ENCODE measurements around the gene GRIK3. TPM values are rescaled to one million over a fixed set of nuclear protein-coding genes. Genes with fewer than 3 reads are reported as not detected.

Gene GRIK3
- total RNA-seq, 3 donors from 2014 or later (not counting 1 experiment from before 2014, with no cell fraction given): not detected

DNA sequence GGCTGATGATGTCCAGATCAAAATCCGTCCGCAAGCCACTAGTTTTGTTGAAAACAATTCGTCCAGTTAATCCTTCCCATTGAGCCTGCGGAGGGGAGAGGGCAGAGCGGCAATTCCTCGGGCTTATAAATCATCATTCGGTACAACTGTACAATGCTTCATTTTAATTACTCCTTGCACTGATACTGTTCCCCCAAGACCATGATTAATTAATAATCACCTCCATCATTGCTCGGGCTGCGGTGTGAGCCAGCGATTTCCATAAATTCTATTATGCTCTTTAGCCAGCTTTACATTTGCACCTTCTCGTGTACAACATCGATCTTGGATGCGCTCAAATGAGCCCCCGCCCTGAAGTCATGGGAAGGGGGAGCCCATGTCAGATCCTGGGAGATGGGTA, 180.7 kb downstream of the GRIK3 start:
- TF ChIP-seq, protein P1, sequence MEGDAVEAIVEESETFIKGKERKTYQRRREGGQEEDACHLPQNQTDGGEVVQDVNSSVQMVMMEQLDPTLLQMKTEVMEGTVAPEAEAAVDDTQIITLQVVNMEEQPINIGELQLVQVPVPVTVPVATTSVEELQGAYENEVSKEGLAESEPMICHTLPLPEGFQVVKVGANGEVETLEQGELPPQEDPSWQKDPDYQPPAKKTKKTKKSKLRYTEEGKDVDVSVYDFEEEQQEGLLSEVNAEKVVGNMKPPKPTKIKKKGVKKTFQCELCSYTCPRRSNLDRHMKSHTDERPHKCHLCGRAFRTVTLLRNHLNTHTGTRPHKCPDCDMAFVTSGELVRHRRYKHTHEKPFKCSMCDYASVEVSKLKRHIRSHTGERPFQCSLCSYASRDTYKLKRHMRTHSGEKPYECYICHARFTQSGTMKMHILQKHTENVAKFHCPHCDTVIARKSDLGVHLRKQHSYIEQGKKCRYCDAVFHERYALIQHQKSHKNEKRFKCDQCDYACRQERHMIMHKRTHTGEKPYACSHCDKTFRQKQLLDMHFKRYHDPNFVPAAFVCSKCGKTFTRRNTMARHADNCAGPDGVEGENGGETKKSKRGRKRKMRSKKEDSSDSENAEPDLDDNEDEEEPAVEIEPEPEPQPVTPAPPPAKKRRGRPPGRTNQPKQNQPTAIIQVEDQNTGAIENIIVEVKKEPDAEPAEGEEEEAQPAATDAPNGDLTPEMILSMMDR (IDR thresholded peaks at IDR 0.05): no peak
- Mint-ChIP-seq H3K9me3 (no peaks in the 10 kb centered on the region), H3K4me1 (no peaks in the 10 kb centered on the region), H3K27me3 (ENCODE audit: low read depth in 2 of 2) (peaks cover 11% of the 10 kb centered on the region in 2 donors), H3K36me3 (no peaks in the 10 kb centered on the region), H3K27ac (no peak overlapping the region), H3K4me3 (no peak overlapping the region)
- no peak overlapping the region for H3K4me3 ChIP-seq (ENCODE audit: low read length)
- no peaks in the 10 kb centered on the region for H3K27me3 ChIP-seq (ENCODE audit: control insufficient read depth, insufficient read depth, low read length)
- no peak overlapping the region for H3K27ac ChIP-seq (ENCODE audit: low read length)
- intact Hi-C loops (cut with micrococcal nuclease): no loop called here
- H3K9me3 ChIP-seq (ENCODE audit: control insufficient read depth, insufficient read depth, low read length): no peaks in the 10 kb centered on the region
- WGBS (ENCODE audit: insufficient coverage): 90% methylated on average over 14 of the region's 14 CpGs
- no peak for DNase-seq
- no peaks in the 10 kb centered on the region for H3K4me1 ChIP-seq (ENCODE audit: control insufficient read depth, insufficient read depth, low read length)
- no peaks in the 10 kb centered on the region for H3K36me3 ChIP-seq (ENCODE audit: control insufficient read depth, insufficient read depth, low read length)
- ATAC-seq: no peak

DNA sequence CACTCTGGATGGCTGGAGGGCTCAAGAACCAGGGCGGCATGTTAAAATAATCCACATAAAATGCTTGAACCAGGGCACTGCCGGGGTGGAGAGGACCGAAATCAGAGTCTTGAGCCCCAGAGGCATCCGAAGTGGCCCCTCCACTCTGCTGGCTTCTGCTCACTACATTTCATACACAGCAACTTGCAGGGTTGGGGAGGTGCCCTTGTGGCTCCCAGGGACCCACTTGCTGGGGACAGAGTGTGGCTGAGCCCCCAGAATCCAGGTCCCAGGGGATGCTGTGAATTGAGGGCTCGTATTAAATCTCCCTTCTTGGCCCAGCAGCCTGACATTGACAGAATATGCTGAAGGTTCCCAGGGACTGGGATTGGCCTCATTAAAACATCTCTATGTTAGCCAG, 181.7 kb downstream of the GRIK3 start:
- Mint-ChIP-seq H3K9me3 (no peaks in the 10 kb centered on the region), H3K27ac (no peak overlapping the region), H3K4me3 (no peak overlapping the region), H3K27me3 (ENCODE audit: low read depth in 2 of 2) (peaks cover 11 to 17% of the 10 kb centered on the region in 2 donors), H3K4me1 (no peaks in the 10 kb centered on the region), H3K36me3 (no peaks in the 10 kb centered on the region)
- no peak for ATAC-seq
- no peaks in the 10 kb centered on the region for H3K36me3 ChIP-seq (ENCODE audit: control insufficient read depth, insufficient read depth, low read length)
- no peak overlapping the region for H3K27ac ChIP-seq (ENCODE audit: low read length)
- DNase-seq: no peak
- H3K4me3 ChIP-seq (ENCODE audit: low read length): no peak overlapping the region
- no peaks in the 10 kb centered on the region for H3K27me3 ChIP-seq (ENCODE audit: control insufficient read depth, insufficient read depth, low read length)
- TF ChIP-seq, protein P1 (IDR thresholded peaks at IDR 0.05): no peak
- H3K9me3 ChIP-seq (ENCODE audit: control insufficient read depth, insufficient read depth, low read length): no peaks in the 10 kb centered on the region
- H3K4me1 ChIP-seq (ENCODE audit: control insufficient read depth, insufficient read depth, low read length): no peaks in the 10 kb centered on the region
- 78% methylated on average over 5 of the region's 5 CpGs for WGBS (ENCODE audit: insufficient coverage)
- intact Hi-C loops (cut with micrococcal nuclease): no loop called here

DNA sequence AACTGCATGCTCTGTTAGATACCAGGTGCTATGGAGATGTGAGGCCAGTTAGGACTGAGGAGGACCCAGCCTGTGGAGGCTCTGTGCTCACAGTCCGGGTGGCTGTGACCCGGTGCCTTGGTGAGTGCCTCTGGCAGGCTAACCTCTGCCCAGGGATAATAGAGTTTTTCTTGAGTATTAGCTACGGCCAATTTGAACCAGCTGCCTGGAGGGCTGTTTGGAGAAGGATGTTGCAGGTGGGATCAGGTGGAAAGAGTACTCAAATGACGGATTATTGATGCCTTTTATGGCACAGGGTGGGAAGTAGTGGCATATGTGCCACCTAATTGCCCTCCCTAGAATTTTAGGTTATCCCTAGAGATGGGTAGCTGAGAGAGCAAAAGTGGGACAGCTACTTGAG, 182.7 kb downstream of the GRIK3 start:
- H3K36me3 Mint-ChIP-seq: no peaks in the 10 kb centered on the region
- Histone ChIP-seq H3K9me3 (ENCODE audit: control insufficient read depth, insufficient read depth, low read length) (no peaks in the 10 kb centered on the region), H3K36me3 (ENCODE audit: control insufficient read depth, insufficient read depth, low read length) (no peaks in the 10 kb centered on the region), H3K4me3 (ENCODE audit: low read length) (no peak overlapping the region), H3K4me1 (ENCODE audit: control insufficient read depth, insufficient read depth, low read length) (no peaks in the 10 kb centered on the region), H3K27ac (ENCODE audit: low read length) (no peak overlapping the region), H3K27me3 (ENCODE audit: control insufficient read depth, insufficient read depth, low read length) (no peaks in the 10 kb centered on the region)
- WGBS (ENCODE audit: insufficient coverage): 73% methylated on average over 4 of the region's 4 CpGs
- H3K9me3 Mint-ChIP-seq: no peaks in the 10 kb centered on the region
- H3K27ac Mint-ChIP-seq: no peak overlapping the region
- peaks cover 11 to 15% of the 10 kb centered on the region in 2 donors for H3K27me3 Mint-ChIP-seq (ENCODE audit: low read depth in 2 of 2)
- intact Hi-C loops (cut with micrococcal nuclease): no loop called here
- DNase-seq (no peak), ATAC-seq (no peak)
- TF ChIP-seq, protein P1 (IDR thresholded peaks at IDR 0.05): no peak
- H3K4me3 Mint-ChIP-seq: no peak overlapping the region
- no peaks in the 10 kb centered on the region for H3K4me1 Mint-ChIP-seq

DNA sequence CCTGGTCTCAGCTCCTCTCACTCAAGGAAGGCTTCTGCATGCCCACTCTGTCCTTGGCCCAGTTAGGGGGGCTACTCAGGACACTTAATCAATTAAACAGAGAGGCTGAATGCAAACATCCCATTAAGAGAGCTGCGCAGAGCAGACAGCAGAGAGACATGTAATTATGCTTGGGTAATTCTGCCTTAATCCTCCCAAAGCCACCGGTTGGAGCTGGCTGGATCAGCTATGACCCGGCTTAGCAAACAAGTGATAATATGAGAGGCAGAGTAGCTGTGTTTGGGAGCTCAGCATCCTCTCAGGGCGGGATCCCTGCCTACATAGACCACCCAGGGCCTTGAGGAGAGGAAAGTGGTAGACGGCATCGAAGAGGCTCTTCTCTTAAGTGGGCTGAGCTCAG, 183.2 kb downstream of the GRIK3 start:
- Histone ChIP-seq H3K4me1 (ENCODE audit: control insufficient read depth, insufficient read depth, low read length) (no peaks in the 10 kb centered on the region), H3K4me3 (ENCODE audit: low read length) (no peak overlapping the region), H3K36me3 (ENCODE audit: control insufficient read depth, insufficient read depth, low read length) (no peaks in the 10 kb centered on the region), H3K27me3 (ENCODE audit: control insufficient read depth, insufficient read depth, low read length) (no peaks in the 10 kb centered on the region), H3K27ac (ENCODE audit: low read length) (no peak overlapping the region), H3K9me3 (ENCODE audit: control insufficient read depth, insufficient read depth, low read length) (no peaks in the 10 kb centered on the region)
- Mint-ChIP-seq H3K27me3 (ENCODE audit: low read depth in 2 of 2) (peaks cover 11 to 15% of the 10 kb centered on the region in 2 donors), H3K36me3 (no peaks in the 10 kb centered on the region), H3K4me3 (no peak overlapping the region), H3K9me3 (no peaks in the 10 kb centered on the region), H3K27ac (no peak overlapping the region), H3K4me1 (no peaks in the 10 kb centered on the region)
- ATAC-seq (no peak), DNase-seq (no peak)
- TF ChIP-seq, protein P1 (IDR thresholded peaks at IDR 0.05): no peak
- 75% methylated on average over 6 of the region's 6 CpGs for WGBS (ENCODE audit: insufficient coverage)
- intact Hi-C loops (cut with micrococcal nuclease): no loop called here
